Neural crest cell (in vitro differentiated cells): ENCODE results near the gene CPN2. TPM values are rescaled to one million over a fixed set of nuclear protein-coding genes. Genes with fewer than 3 reads are reported as not detected.

Experiments
- DNase-seq: peaks from one replicate; pipeline ENCODE4 v3.0.0; 2021; ENCODE audit warnings: low read depth, mixed read lengths, low spot score
- H3K27ac Mint-ChIP-seq: one replicate; pipeline ENCODE4 v1.8.0; 2021; ENCODE audit warnings: mild to moderate bottlenecking, mixed read lengths; ENCODE audit not compliant: unreplicated experiment
- H3K27me3 Mint-ChIP-seq: 2 replicates; pipeline ENCODE4 v1.8.0; 2021; ENCODE audit warnings: low read depth, mild to moderate bottlenecking, mixed read lengths
- H3K36me3 Mint-ChIP-seq: 2 replicates; pipeline ENCODE4 v1.8.0; 2021; ENCODE audit warnings: low read depth, mild to moderate bottlenecking, mixed read lengths
- H3K4me1 Mint-ChIP-seq: 2 replicates; pipeline ENCODE4 v1.8.0; 2021; ENCODE audit warnings: mixed read lengths
- H3K4me3 Mint-ChIP-seq: one replicate; pipeline ENCODE4 v1.8.0; 2021; ENCODE audit warnings: mild to moderate bottlenecking, mixed read lengths
- H3K9me3 Mint-ChIP-seq: 2 replicates; pipeline ENCODE4 v1.8.0; 2021; ENCODE audit warnings: mixed read lengths
- total RNA-seq: library from RNA; stranded (reverse); gene quantifications from 2 replicates; pipeline ENCODE4 v1.2.1, GENCODE V29; 2021
- TF ChIP-seq, protein P1 (sequence below): fragments of 200-600 bp; sonication (generic); conservative IDR thresholded peaks from 2 replicates; pipeline ENCODE4 v1.5.0; 2021; ENCODE audit warnings: antibody characterized with exemption, mild to moderate bottlenecking

CPN2 gene
- total RNA-seq, 1 donor from 2014 or later, result not detected

GRCh38 chr3:194384156-194384555, 33.0 kb upstream of the CPN2 start:
- DNase-seq, result no peak
- Mint-ChIP-seq H3K4me1 (peaks cover 26% of the 10 kb centered on the region), H3K27me3 (peaks cover 7% of the 10 kb centered on the region), H3K4me3 (no peak overlapping the region), H3K36me3 (no peaks in the 10 kb centered on the region), H3K9me3 (no peaks in the 10 kb centered on the region), H3K27ac (no peak overlapping the region)
- TF ChIP-seq, protein P1, sequence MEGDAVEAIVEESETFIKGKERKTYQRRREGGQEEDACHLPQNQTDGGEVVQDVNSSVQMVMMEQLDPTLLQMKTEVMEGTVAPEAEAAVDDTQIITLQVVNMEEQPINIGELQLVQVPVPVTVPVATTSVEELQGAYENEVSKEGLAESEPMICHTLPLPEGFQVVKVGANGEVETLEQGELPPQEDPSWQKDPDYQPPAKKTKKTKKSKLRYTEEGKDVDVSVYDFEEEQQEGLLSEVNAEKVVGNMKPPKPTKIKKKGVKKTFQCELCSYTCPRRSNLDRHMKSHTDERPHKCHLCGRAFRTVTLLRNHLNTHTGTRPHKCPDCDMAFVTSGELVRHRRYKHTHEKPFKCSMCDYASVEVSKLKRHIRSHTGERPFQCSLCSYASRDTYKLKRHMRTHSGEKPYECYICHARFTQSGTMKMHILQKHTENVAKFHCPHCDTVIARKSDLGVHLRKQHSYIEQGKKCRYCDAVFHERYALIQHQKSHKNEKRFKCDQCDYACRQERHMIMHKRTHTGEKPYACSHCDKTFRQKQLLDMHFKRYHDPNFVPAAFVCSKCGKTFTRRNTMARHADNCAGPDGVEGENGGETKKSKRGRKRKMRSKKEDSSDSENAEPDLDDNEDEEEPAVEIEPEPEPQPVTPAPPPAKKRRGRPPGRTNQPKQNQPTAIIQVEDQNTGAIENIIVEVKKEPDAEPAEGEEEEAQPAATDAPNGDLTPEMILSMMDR, result no peak

DNA sequence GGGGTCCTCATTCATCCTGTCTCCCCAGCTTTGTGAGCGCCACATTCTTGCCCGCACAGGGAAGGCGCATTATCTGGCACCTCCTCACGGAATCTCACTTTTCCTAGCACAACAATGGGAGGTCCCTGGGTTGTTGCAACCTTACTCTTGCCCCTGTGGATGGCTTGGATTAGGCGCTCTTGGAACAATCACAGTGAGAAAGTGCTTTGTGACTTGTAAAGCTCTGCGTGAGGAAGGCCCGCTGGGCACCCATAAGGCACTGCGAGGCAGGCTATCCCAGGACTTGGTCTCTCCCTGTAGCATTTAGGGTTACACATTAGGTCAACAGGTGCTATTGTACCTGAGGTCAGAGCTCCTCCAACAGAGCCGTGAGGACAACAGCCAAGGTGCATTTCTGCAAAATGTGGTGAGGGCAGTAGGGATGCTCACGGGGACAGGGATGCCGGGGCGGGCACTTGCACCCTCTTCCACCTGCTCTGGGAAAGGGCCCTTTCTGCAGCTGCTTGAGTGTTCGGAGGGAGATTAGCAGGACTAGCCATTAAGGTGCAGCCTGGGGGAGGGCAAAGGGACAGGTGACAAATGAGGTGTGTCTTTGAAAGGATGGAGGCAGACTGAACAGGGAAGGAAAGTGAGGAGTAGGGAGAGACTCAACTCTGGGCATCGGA, 32.3 kb upstream of the CPN2 start:
- Mint-ChIP-seq H3K4me3 (no peak overlapping the region), H3K27me3 (peaks cover 7% of the 10 kb centered on the region)

GRCh38 chr3:194382892-194383223, 31.7 kb upstream of the CPN2 start:
- Mint-ChIP-seq H3K4me3 (no peak overlapping the region), H3K36me3 (no peaks in the 10 kb centered on the region), H3K9me3 (no peaks in the 10 kb centered on the region), H3K27ac (no peak overlapping the region), H3K4me1 (peaks cover 26% of the 10 kb centered on the region), H3K27me3 (peaks cover 7% of the 10 kb centered on the region)
- no peak for DNase-seq
- TF ChIP-seq, protein P1, result no peak

More for the DNA sequence above, 32.3 kb upstream of the CPN2 start:
- DNase-seq, result no peak
- no peaks in the 10 kb centered on the region for H3K36me3 Mint-ChIP-seq
- TF ChIP-seq, protein P1, result no peak
- no peaks in the 10 kb centered on the region for H3K9me3 Mint-ChIP-seq
- H3K4me1 Mint-ChIP-seq, result peaks cover 26% of the 10 kb centered on the region
- H3K27ac Mint-ChIP-seq, result no peak overlapping the region

- Mint-ChIP-seq H3K27ac (no peak overlapping the region), H3K9me3 (no peaks in the 10 kb centered on the region), H3K36me3 (no peaks in the 10 kb centered on the region), H3K4me1 (peaks cover 26% of the 10 kb centered on the region), H3K27me3 (peaks cover 7% of the 10 kb centered on the region), H3K4me3 (no peak overlapping the region)
- TF ChIP-seq, protein P1, result no peak
- no peak for DNase-seq
Observed at GRCh38 chr3:194382196-194382891, 31.2 kb upstream of the CPN2 start.

DNA sequence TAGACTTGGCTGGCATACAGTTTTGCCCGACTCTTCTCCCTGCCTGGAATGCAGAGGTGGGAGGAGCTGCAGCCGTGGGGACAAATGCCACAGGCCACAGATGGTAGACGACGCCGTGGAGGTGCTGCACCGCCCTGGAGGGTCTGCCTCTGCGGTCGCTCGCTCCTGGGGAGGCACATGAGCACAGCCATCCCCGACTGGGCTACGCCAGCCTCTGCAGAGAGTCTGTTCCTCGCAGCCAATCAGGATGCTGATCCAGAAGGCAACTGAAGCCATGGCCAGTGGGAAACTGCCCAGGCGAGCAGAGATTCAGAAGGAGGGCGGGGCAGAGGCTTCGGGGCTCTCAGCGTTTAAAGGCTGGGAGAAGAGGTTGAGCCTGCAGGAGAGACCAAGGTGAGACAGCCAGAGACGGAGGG, 30.3 kb upstream of the CPN2 start:
- peaks cover 21% of the 10 kb centered on the region for H3K4me1 Mint-ChIP-seq
- H3K36me3 Mint-ChIP-seq, result no peaks in the 10 kb centered on the region
- H3K27ac Mint-ChIP-seq, result no peak overlapping the region

More for the DNA sequence above, 30.3 kb upstream of the CPN2 start:
- Mint-ChIP-seq H3K9me3 (no peaks in the 10 kb centered on the region), H3K4me3 (no peak overlapping the region), H3K27me3 (peaks cover 3% of the 10 kb centered on the region)
- DNase-seq, result no peak
- TF ChIP-seq, protein P1, result no peak
